Gastrocnemius medialis (tissue), 4 donors: ENCODE data around the gene PPIP5K2. TPM values are rescaled to one million over a fixed set of nuclear protein-coding genes. Genes with fewer than 3 reads are reported as not detected.
"Not testable (repeated sequence)": the region's sequence is repeated elsewhere in the genome, so short reads cannot be mapped to it uniquely, and the experiment has no call there.

Experiments used
- ATAC-seq, 2 donors: fragments of 150-250 bp; one replicate each; pipeline ENCODE4 v1.9.1; 2016
- DNase-seq, 2 donors: peaks; one replicate each; pipeline ENCODE4 v3.0.0-alpha.2; 2019
- H3K27ac ChIP-seq, 4 donors: fragments of 200-600 bp; sonication (generic); 1 replicate in 1 of 4; 2 replicates in 3 of 4; pipeline ENCODE4 v1.5.1; 2016 to 2018; ENCODE audit warnings: mild to moderate bottlenecking in 2 of 4, moderate library complexity in 1 of 4
- H3K27me3 ChIP-seq, 3 donors: fragments of 200-600 bp; sonication (generic) in 2 of 3; 1 replicate in 1 of 3; 2 replicates in 2 of 3; pipeline versions ENCODE4 v1.5.1 to v1.6.0; 2016 to 2019; ENCODE audit warnings: mild to moderate bottlenecking in 1 of 3, moderate library complexity in 1 of 3
- H3K36me3 ChIP-seq, 2 donors: fragments of 200-600 bp; sonication (generic) in 1 of 2; one replicate each; pipeline ENCODE4 v1.5.1; 2017 to 2018
- H3K4me1 ChIP-seq, 2 donors: fragments of 200-600 bp; sonication (generic) in 1 of 2; one replicate each; pipeline ENCODE4 v1.5.1; 2016 to 2017; ENCODE audit warnings: mild to moderate bottlenecking in 2 of 2
- H3K4me3 ChIP-seq, 4 donors: fragments of 200-600 bp; sonication (generic) in 3 of 4; 1 replicate in 1 of 4; 2 replicates in 3 of 4; pipeline ENCODE4 v1.5.1; 2016 to 2019; ENCODE audit warnings: mild to moderate bottlenecking in 2 of 4
- H3K9me3 ChIP-seq, 3 donors: fragments of 200-600 bp; sonication (generic) in 2 of 3; 1 replicate in 1 of 3; 2 replicates in 2 of 3; pipeline ENCODE4 v1.5.1; 2016 to 2019
- CTCF ChIP-seq, 5 experiments: fragments of 450-650 bp in 3 of 5; fragments of 200-600 bp in 2 of 5; sonication (generic) in 2 of 5; IDR thresholded peaks in 4 of 5; conservative IDR thresholded peaks in 1 of 5; 1 replicate in 4 of 5; 2 replicates in 1 of 5; pipeline ENCODE4 v1.5.1; 2016 to 2019; ENCODE audit warnings: antibody characterized with exemption in 5 of 5, mild to moderate bottlenecking in 3 of 5, moderate library complexity in 3 of 5
- POLR2A ChIP-seq, 2 donors: fragments of 450-650 bp; IDR thresholded peaks; one replicate each; pipeline ENCODE4 v1.6.1; 2017; ENCODE audit warnings: antibody characterized with exemption in 2 of 2, mild to moderate bottlenecking in 2 of 2, moderate library complexity in 2 of 2
- in situ Hi-C, 4 donors: fragments of 200-750 bp; cut with MboI; loops; one replicate each; pipeline versions ENCODE4 v1.15.0 to v1.8.0; 2017; ENCODE audit warnings: low sequenced_read_pairs in 4 of 4
- intact Hi-C: fragments of 100-400 bp; cut with DNase I; formaldehyde crosslinking; loops from one replicate; pipeline ENCODE4 v1.15.1; 2023; ENCODE audit warnings: low total_unique reads
- total RNA-seq, 4 donors: library from RNA; depleted of rRNA; stranded (reverse); fragments of >200 nt; gene quantifications; one replicate each; pipeline versions ENCODE4 v1.1.0 to v1.2.3, GENCODE V29; 2016

PPIP5K2 gene
- total RNA-seq, 4 donors from 2014 or later: 3.5 to 7.0 (median 4.4) TPM

- intact Hi-C loops: no loop called here
- Histone ChIP-seq H3K27ac (no peak overlapping the region), H3K36me3 (peaks cover 0 to 28% of the 10 kb centered on the region in 2 donors), H3K4me1 (no peaks in the 10 kb centered on the region), H3K9me3 (no peaks in the 10 kb centered on the region), H3K4me3 (no peak overlapping the region), H3K27me3 (no peaks in the 10 kb centered on the region)
- no peak for ATAC-seq
- DNase-seq: no peak
- in situ Hi-C loops: no loop called here
- TF ChIP-seq POLR2A (IDR thresholded peaks at IDR 0.05): no peak
- no peak for TF ChIP-seq CTCF (IDR thresholded peaks at IDR 0.05 in 4 of 5, conservative IDR thresholded peaks at IDR 0.05 in 1 of 5)
Measured at GRCh38 chr5:103178167-103178566, 58.1 kb downstream of the PPIP5K2 start.

GRCh38 chr5:103186152-103186551 lies 66.1 kb downstream of the PPIP5K2 start:
- Histone ChIP-seq H3K36me3 (peaks cover 0 to 20% of the 10 kb centered on the region in 2 donors), H3K27me3 (no peaks in the 10 kb centered on the region), H3K4me3 (no peak overlapping the region), H3K27ac (no peak overlapping the region), H3K9me3 (no peaks in the 10 kb centered on the region), H3K4me1 (no peaks in the 10 kb centered on the region)
- DNase-seq: no peak
- in situ Hi-C loops: no loop called here
- no peak for TF ChIP-seq POLR2A (IDR thresholded peaks at IDR 0.05)
- ATAC-seq: no peak
- intact Hi-C loops: no loop called here

GRCh38 chr5:103188436-103188835 lies 68.3 kb downstream of the PPIP5K2 start:
- in situ Hi-C loops (no loop called here), intact Hi-C loops (no loop called here)
- H3K4me3 ChIP-seq: no peak overlapping the region
- H3K9me3 ChIP-seq: no peaks in the 10 kb centered on the region
- no peaks in the 10 kb centered on the region for H3K4me1 ChIP-seq
- DNase-seq (no peak), ATAC-seq (no peak)
- H3K27ac ChIP-seq: no peak overlapping the region
- H3K36me3 ChIP-seq: peaks cover 0 to 23% of the 10 kb centered on the region in 2 donors
- no peaks in the 10 kb centered on the region for H3K27me3 ChIP-seq
- TF ChIP-seq POLR2A (IDR thresholded peaks at IDR 0.05) (no peak), CTCF (IDR thresholded peaks at IDR 0.05 in 4 of 5, conservative IDR thresholded peaks at IDR 0.05 in 1 of 5) (no peak)

GRCh38 chr5:103203226-103203625 lies 83.1 kb downstream of the PPIP5K2 start:
- TF ChIP-seq POLR2A (IDR thresholded peaks at IDR 0.05): no peak
- TF ChIP-seq CTCF (IDR thresholded peaks at IDR 0.05 in 4 of 5, conservative IDR thresholded peaks at IDR 0.05 in 1 of 5): no peak
- H3K9me3 ChIP-seq: no peaks in the 10 kb centered on the region
- no peak overlapping the region for H3K27ac ChIP-seq
- no peak overlapping the region for H3K4me3 ChIP-seq
- DNase-seq (no peak), ATAC-seq (no peak)
- intact Hi-C loops: no loop called here
- in situ Hi-C loops: no loop called here
- no peaks in the 10 kb centered on the region for H3K4me1 ChIP-seq
- H3K27me3 ChIP-seq: no peaks in the 10 kb centered on the region
- H3K36me3 ChIP-seq: peaks cover 0 to 11% of the 10 kb centered on the region in 2 donors

GRCh38 chr5:103204990-103205389 lies 84.9 kb downstream of the PPIP5K2 start:
- peaks cover 0 to 11% of the 10 kb centered on the region in 2 donors for H3K36me3 ChIP-seq
- in situ Hi-C loops, H3K9me3 ChIP-seq, DNase-seq, H3K4me3 ChIP-seq, H3K4me1 ChIP-seq, H3K27ac ChIP-seq, H3K27me3 ChIP-seq, intact Hi-C loops, ATAC-seq: not testable (repeated sequence)
